Limb (tissue), 2 donors: ENCODE measurements around the gene ABCB4.

Experiments used
- DNase-seq, 2 donors: peaks; one replicate each; pipeline ENCODE4 v3.0.0-alpha.2; 2016; ENCODE audit errors: extremely low spot score in 2 of 2

ABCB4 gene

GRCh38 chr7:87424075-87424474, 51.4 kb downstream of the ABCB4 start:
- DNase-seq = no peak

- no peak for DNase-seq
These were observed 55.3 kb downstream of the ABCB4 start for GRCh38 chr7:87420173-87420572.

- DNase-seq = peak; percentile 54 to 62
These were observed 58.5 kb downstream of the ABCB4 start for GRCh38 chr7:87416682-87417587.

- DNase-seq = no peak
These were observed 60.7 kb downstream of the ABCB4 start for GRCh38 chr7:87414794-87415188.

- DNase-seq = no peak
These were observed 61.3 kb downstream of the ABCB4 start for GRCh38 chr7:87413951-87414793.

GRCh38 chr7:87413029-87413428, 62.5 kb downstream of the ABCB4 start:
- no peak for DNase-seq

- DNase-seq = no peak
These were observed 64.3 kb downstream of the ABCB4 start for GRCh38 chr7:87411186-87411585.

GRCh38 chr7:87404674-87405073, 70.8 kb downstream of the ABCB4 start:
- no peak for DNase-seq

- DNase-seq = no peak
These were observed 77.0 kb downstream of the ABCB4 start for GRCh38 chr7:87398446-87398845.

GRCh38 chr7:87395442-87396020, 79.9 kb downstream of the ABCB4 start:
- no peak for DNase-seq

GRCh38 chr7:87391020-87391701, 84.3 kb downstream of the ABCB4 start:
- DNase-seq = no peak

- DNase-seq = no peak
These were observed 94.6 kb downstream of the ABCB4 start for GRCh38 chr7:87380905-87381304.

- no peak for DNase-seq
These were observed 99.6 kb downstream of the ABCB4 start for GRCh38 chr7:87375662-87376435.

- DNase-seq = no peak
These were observed 104.8 kb downstream of the ABCB4 start for GRCh38 chr7:87370660-87371180.

GRCh38 chr7:87369216-87369615, 106.3 kb downstream of the ABCB4 start:
- DNase-seq = no peak

GRCh38 chr7:87364246-87364645, 111.2 kb downstream of the ABCB4 start:
- DNase-seq = no peak

GRCh38 chr7:87363342-87363741, 112.1 kb downstream of the ABCB4 start:
- DNase-seq = no peak

GRCh38 chr7:87361320-87361719, 114.2 kb downstream of the ABCB4 start:
- DNase-seq = no peak

GRCh38 chr7:87359366-87359765, 116.1 kb downstream of the ABCB4 start:
- DNase-seq = no peak

- no peak for DNase-seq
These were observed 119.0 kb downstream of the ABCB4 start for GRCh38 chr7:87356448-87356847.
